Fibroblast of skin of scalp (primary cell): ENCODE measurements around the gene OR5K2.

Experiments used
- DNase-seq: peaks from one replicate; pipeline ENCODE4 v3.0.0-alpha.2; 2013

OR5K2 gene

DNA sequence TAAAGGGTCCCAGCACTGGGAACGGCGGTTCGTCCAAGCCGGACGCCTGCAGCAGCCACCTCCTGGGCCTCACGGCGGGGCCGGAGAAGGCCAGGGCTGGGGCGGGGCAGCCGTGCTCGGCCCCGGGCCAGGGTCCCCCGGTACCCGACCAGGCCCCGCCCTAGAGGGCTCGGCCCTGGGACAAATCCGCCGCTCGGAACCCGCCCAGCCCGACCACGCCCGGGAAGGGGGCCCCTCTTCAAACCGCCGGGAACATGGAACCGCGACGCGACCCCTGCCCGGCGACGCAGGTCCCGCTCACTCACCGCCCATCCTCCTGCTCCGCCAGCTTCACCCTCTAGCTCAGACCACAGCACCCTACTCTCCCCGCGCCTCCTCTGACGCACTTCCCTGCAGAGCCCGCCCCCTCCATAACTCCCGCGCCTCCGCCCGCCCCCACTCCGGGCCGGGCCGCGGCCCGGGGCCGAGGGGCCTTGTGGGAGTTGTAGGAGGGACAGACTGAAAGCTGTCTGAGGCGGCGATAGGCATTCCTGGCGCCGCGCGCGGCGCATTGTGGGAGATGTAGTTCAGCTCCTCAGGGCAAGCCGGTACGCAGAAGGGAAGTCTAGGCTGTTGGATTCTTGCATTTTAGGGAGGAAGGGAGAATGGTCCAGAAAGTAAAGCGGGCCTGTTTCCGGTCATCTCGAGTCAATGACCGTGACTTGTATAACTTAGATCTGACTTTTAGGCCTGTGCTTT, 25.2 kb downstream of the OR5K2 start, which contains the start of gene CLDND1:
TSS of gene CLDND1 (minus strand) at position 359 of the 738 bp plus-strand sequence. CDS start 1,478 bp downstream, outside the sequence.
- peak; percentile 97 for DNase-seq

DNA sequence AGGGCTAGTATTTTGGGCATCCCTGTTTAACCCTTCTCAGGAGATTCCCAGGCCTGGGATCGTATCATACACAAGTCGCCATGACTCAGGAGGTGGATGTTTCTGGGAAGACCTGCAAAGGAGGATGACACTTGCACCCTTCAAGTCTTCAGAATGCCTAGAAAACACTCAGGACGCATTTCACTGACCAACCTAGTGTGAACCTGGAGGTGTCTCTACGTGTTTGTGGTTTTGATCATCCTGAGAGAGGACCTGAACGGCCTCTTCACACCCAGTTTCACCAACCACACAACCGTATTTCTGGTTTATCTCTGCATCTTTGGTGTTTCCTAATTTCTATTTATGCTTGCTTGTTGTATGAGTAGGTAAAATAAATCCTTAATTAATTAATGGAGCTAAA, 28.0 kb downstream of the OR5K2 start:
- no peak for DNase-seq

DNA sequence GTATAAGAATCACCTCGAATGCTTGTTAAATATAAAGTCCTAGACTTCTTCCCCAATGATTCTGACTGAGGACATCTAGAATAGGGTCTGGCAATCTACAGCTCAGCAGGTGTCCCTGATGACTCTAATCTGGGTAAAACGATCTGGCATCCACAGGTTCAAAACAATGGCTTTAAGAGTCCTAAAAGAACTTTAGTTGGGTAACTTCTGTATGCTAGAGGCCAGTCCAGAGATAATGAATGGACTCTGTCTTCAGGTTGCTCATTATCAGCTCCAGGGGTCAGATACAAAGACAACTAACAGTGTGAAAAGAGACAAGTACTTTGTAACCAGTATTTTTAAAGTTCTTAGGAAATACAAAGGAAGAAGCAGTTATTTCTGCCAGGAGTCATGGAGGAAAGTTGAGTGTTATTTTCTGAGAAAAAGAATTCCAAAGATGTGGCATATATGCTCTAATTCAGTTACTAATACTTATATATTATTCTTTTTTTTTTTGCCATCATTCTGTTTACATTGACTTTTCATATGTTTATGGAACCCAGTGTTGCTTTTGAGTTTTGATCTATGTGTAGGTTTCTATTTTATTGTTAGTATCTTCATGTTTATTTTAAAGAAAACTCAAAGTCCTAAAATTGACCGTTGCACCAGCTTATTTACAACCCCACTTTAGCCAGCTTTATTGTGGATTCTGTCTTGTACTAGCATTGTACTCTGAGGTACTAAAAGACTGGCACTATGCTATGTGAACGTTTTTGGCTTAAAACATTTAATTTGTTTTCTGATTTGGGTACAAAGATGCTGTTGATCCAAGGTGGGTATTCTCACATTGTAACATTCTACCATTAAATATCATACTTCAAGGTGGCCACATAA, 31.2 kb downstream of the OR5K2 start:
- DNase-seq: no peak

GRCh38 chr3:98529856-98530459, 32.5 kb downstream of the OR5K2 start:
- DNase-seq: no peak

DNA sequence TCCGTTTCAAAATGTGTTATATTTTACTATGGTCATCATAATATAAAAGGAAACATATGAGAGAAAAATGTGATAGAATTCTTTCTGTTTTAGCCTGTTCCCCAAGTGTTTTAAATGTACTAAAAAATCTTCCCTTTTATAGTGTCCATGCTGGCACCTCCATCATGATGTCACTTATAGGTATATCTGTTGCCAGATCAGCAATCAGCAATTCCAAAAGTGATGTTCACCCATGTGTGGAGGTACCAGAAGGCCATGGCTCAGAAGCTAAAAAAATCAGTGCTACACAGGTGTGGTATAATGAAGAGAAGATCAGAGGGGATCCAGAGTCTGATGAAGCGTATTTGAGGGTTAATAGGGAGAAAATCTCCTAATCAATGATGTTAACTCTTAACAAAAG, 33.2 kb downstream of the OR5K2 start:
- no peak for DNase-seq

DNA sequence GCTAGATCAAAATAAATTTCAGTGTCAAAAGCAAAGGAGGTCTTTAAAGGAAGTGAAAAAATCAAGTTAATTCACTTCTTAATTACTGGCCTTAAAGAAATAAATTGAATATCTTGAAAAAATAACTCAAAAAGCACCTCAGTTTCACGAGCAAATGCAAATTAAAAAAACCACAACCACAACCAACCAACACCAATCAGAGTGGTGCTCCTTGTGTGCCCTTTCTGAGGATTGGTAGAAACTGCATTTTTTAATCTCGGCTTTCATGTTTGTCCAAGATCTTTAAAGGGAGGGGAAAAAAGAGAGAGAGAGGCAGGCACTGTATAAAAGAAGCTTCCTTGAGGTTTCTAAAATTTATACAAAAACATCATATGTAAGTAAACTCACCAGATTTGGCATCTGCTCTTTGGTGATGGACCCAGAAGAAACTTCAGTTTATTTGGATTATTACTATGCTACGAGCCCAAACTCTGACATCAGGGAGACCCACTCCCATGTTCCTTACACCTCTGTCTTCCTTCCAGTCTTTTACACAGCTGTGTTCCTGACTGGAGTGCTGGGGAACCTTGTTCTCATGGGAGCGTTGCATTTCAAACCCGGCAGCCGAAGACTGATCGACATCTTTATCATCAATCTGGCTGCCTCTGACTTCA, 34.3 kb downstream of the OR5K2 start, which contains the start of gene GPR15:
TSS of gene GPR15 (plus strand) at position 357 of the 653 bp plus-strand sequence. CDS start at position 413, 56 bp downstream.
- DNase-seq: no peak

- no peak for DNase-seq
Measured at GRCh38 chr3:98532275-98532637, 34.8 kb downstream of the OR5K2 start.

GRCh38 chr3:98532709-98533571, 35.5 kb downstream of the OR5K2 start:
- DNase-seq: no peak

DNA sequence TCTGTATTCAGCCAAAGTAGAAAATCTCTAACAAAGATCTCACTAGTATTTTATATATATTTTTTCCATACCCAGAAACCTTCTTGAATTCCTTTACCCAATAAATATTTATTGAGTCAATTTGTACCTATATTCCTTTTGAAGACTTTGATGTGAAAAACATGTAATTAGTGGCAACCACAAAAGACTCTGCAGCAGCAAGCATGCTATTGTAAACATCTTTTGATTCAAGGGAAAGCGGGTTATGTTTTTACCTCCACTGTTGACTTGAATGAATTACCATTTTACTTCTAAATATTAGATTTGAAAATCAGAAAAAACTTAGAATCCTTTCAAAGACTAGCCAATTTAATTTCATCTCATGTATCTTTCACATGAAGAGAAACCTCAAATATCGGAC, 36.7 kb downstream of the OR5K2 start:
- no peak for DNase-seq

DNA sequence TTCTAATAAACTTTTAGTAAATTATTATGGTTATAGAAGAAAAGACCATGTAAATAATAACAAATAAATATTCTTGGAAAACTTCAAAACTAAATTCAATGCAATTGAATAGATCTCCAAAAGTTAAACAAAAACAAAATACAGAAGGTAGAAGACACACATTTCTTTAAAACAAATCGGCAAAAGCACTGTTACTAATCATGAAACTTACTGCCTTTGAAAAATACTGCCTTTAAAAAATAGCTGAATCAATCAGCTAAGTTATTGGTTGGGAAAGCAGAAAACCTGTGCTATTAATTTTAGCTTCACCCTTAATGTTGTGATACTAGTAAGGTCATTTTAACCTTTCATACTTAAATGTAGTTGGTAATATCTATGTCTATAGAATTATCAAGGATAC, 37.3 kb downstream of the OR5K2 start:
- DNase-seq: no peak

DNA sequence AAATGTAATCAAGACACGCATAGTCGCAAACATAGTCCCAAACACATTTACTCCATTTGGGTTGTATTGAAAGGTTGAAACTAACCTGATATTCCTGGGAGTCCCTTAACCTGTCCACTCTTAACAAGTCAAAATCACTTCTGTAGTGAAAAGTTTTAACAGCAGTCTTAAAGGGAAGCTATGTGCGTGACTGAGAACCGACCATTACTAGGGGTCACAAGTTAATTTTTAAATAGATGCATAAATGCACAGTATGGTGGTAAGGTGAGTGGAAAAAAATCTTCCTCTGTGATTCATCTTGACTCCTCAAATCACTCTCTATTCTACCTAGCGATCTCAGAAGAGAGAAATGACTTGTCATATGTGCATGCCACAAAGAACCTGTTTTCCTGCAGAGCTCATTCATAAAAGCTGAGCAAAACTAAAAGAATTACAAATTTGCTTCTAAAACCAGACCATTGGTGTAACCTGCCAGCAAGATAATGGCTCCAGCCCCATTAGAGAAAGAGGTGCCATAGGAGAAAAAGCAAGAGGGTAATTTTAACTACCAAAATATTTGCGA, 39.1 kb downstream of the OR5K2 start:
- no peak for DNase-seq

- DNase-seq: no peak
Measured at GRCh38 chr3:98540346-98540745, 42.9 kb downstream of the OR5K2 start.

DNA sequence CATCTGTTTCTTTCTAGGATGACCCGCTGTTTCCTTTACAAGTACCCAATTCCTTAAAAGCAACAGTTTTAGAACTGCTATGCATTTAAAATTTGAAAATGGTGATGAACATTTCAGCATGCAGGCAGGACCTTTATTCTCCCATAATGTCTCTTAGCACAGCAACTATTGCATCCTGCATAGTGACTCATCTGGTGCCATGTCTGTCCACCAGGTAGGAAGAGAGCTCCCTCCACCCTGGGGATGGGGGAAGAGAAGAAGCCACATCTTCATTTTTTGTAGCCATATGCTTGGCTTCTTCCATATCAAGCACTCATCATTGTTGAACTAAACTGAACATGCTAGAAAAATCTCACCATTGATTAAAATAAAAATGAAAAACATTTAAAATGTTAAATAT, 44.2 kb downstream of the OR5K2 start:
- no peak for DNase-seq

DNA sequence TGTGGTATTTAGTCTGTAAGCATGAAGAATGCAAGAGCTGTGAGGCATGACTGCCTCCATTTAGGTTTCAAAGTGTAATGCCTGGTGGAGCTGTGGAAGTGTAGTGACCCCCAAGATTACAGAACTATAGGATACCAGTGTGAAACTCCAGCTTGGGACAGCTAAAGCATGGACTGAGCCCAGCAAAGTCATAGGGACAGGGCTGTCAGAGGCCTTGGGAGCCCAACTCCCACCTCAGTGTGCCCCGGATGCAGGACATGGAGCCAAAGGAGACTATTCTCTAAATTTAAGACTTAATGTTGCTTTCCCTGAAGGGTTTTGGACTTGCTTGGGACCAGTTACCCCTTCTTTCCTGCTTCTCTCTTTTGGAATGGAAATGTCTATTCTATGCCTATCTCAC, 45.1 kb downstream of the OR5K2 start:
- DNase-seq: no peak

- no peak for DNase-seq
Measured at GRCh38 chr3:98545940-98546339, 48.5 kb downstream of the OR5K2 start.
